ENCODE measurements around the gene PRKN. TPM values are rescaled to one million over a fixed set of nuclear protein-coding genes. Genes with fewer than 3 reads are reported as not detected.

Gene PRKN
- total and polyA plus RNA-seq, 8 donors = 0.82 to 7.2 (median 2.9) TPM

DNA sequence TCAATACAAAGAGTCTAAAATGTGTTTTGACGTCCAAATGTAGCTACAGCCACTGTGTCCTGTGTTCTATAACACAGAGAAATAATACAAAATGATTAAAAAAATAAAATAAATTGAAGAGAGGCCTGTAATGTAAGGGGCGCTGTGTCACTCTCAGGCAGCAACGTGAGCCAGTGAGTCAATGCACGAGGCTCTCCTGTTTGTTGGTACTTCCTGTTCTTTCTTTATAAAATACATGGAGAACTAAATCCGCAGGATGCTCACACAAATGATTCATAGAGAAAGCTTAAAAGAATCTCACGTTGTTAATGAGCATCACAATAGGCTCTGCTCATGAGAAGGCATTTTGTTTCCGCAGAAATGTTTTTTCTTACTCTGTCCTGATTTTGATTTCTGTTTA is 818.7 kb downstream of the PRKN start:
- no peak for FAIRE-seq

DNA sequence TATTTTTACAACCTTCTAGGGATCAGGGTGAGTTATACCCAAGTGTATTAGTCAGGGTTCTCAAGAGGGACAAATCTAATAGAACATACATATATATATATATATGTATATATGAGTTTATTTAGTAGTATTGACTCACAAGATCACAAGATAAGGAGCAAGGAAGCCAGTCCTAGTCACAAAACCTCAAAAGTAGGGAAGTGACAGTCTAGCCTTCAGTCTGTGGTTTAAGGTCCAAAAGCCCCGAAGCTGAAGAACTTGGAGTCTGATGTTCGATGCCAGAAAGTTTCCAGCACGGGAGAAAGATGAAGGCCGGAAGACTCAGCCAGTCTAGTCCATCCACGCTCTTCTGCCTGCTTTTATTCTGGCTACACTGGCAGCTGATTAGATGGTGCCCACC is 821.0 kb downstream of the PRKN start:
- Histone ChIP-seq H3K9me3 (no peaks in the 10 kb centered on the region), H3K4me3 (no peak overlapping the region), H3K36me3 (no peaks in the 10 kb centered on the region), H3K27ac (no peak overlapping the region), H3K27me3 (no peaks in the 10 kb centered on the region), H3K4me1 (no peaks in the 10 kb centered on the region)
- TF ChIP-seq, protein P1, sequence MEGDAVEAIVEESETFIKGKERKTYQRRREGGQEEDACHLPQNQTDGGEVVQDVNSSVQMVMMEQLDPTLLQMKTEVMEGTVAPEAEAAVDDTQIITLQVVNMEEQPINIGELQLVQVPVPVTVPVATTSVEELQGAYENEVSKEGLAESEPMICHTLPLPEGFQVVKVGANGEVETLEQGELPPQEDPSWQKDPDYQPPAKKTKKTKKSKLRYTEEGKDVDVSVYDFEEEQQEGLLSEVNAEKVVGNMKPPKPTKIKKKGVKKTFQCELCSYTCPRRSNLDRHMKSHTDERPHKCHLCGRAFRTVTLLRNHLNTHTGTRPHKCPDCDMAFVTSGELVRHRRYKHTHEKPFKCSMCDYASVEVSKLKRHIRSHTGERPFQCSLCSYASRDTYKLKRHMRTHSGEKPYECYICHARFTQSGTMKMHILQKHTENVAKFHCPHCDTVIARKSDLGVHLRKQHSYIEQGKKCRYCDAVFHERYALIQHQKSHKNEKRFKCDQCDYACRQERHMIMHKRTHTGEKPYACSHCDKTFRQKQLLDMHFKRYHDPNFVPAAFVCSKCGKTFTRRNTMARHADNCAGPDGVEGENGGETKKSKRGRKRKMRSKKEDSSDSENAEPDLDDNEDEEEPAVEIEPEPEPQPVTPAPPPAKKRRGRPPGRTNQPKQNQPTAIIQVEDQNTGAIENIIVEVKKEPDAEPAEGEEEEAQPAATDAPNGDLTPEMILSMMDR (IDR thresholded peaks at IDR 0.05) = no peak
- intact Hi-C loops (cut with DNase I) = no loop called here
- ATAC-seq = no peak
- 89 to 95% methylated on average over 5 of the region's 5 CpGs for WGBS, 2 donors
- no peak for DNase-seq
- no peak for FAIRE-seq

More for the DNA sequence above, 818.7 kb downstream of the PRKN start:
- H3K27me3 ChIP-seq = no peaks in the 10 kb centered on the region
- no peak overlapping the region for H3K4me3 ChIP-seq
- TF ChIP-seq, protein P1 (IDR thresholded peaks at IDR 0.05) = no peak
- intact Hi-C loops (cut with DNase I) = no loop called here
- DNase-seq (no peak), ATAC-seq (no peak)
- H3K27ac ChIP-seq = no peak overlapping the region
- WGBS, 2 donors = 84 to 86% methylated on average over 7 of the region's 7 CpGs
- H3K4me1 ChIP-seq = no peaks in the 10 kb centered on the region
- H3K36me3 ChIP-seq = no peaks in the 10 kb centered on the region
- no peaks in the 10 kb centered on the region for H3K9me3 ChIP-seq

DNA sequence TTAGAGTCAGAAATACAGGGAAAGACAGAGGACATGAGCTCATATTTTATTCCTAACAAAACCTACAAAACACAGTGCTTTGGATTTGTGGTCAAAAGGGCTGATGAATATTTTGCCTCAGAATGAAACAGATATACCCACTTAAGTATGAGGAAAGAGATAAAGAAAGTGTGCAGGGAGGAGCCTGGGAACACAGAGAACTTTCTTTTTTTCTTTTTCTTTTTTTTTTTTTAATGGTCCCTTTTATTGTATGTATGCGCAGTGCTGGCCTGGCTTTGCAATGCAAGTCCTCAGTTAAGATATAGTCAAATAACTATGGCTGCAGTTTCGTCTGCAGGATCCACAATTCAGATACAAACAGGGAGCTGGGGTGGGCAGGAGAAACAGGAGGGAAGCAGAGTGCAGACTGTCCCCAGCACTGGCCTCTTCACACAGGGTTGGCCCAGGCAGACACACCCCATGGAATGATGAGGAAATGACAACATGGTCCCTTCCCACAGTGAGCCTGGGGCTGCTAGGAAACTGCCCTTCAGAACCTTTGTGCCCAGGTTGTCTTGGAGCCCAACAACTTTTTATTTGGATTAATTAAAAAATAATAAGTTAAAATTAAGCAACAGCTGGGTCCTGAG is 823.9 kb downstream of the PRKN start:
- no peak overlapping the region for H3K27ac ChIP-seq
- whole genome bisulfite sequencing, 2 donors = 63 to 74% methylated on average over 2 of the region's 2 CpGs
- DNase-seq (no peak), FAIRE-seq (no peak), ATAC-seq (no peak)
- H3K36me3 ChIP-seq = no peaks in the 10 kb centered on the region
- no peaks in the 10 kb centered on the region for H3K4me1 ChIP-seq
- H3K27me3 ChIP-seq = no peaks in the 10 kb centered on the region
- H3K4me3 ChIP-seq = no peak overlapping the region
- H3K9me3 ChIP-seq = no peaks in the 10 kb centered on the region
- intact Hi-C loops (cut with DNase I) = no loop called here
- TF ChIP-seq, protein P1 (IDR thresholded peaks at IDR 0.05) = no peak

DNA sequence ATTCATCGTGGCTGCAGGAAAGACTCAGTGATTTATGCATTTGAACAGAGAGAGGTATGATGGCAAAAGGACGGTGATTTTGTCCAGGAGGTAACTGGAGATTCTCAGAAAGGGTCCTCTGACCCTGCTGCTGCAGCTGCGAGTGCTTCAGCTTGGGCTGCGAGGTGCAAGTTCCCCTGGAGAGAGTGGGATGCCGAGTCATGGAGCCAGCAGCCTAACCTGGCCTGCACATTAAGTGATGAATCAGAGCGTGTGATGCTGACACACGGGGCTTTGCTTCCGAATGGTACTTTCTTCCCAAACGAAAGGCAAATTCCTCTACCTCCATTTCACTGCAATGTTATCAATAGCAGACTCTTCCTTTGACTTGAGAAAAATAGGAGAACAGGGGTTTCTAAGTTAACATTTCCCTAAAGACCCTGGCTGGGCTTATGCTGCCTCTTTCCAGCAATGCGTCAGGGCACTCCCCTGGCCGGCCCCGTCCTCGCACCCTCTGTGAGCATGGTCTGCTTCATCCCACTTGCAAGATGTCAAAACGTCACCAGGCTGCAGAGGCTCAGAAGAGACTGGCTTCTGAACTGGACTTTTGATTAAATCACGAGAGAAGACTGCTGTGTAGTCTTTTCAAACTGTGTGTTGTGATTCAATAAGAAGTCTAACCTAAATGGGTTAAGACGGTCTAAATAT is 825.7 kb downstream of the PRKN start:
- 74 to 77% methylated on average over 16 of the region's 16 CpGs for WGBS, 2 donors

More for the DNA sequence above, 825.7 kb downstream of the PRKN start:
- no peak for ATAC-seq
- TF ChIP-seq, protein P1 (IDR thresholded peaks at IDR 0.05) = no peak
- H3K4me3 ChIP-seq = no peak overlapping the region
- no peak overlapping the region for H3K27ac ChIP-seq
- FAIRE-seq = no peak
- intact Hi-C loops (cut with DNase I) = no loop called here
- no peak for DNase-seq
- H3K36me3 ChIP-seq = no peaks in the 10 kb centered on the region
- no peaks in the 10 kb centered on the region for H3K9me3 ChIP-seq
- H3K27me3 ChIP-seq = no peaks in the 10 kb centered on the region
- no peaks in the 10 kb centered on the region for H3K4me1 ChIP-seq

Data from pancreas (tissue), 10 donors.